Measurements from ENCODE around the gene RAET1L.
"Not testable (repeated sequence)": the region's sequence is repeated elsewhere in the genome, so short reads cannot be mapped to it uniquely, and the experiment has no call there.

Gene RAET1L

GRCh38 chr6:150044621-150045145 lies 19.4 kb upstream of the RAET1L start:
- no peak for DNase-seq (ENCODE audit: low spot score)

GRCh38 chr6:150043501-150044412 lies 18.4 kb upstream of the RAET1L start:
- no peak for DNase-seq (ENCODE audit: low spot score)

DNA sequence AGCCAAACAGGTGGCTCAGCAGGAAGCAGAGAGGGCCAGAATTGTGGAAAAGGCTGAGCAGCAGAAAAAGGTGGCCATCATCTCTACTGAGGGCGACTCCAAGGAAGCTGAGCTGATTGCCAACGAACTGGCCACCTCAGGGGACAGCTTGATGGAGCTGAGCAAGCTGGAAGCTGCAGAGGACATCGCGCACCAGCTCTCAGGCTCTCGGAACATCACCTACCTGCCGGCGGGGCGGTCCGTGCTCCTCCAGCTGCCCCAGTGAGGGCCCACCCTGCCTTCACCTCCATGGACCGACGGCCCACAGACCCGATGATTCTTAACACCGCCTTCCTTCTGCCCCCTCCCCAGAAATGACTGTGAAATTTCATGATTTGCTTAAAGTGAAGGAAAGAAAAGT lies 17.8 kb upstream of the RAET1L start:
- no peak for DNase-seq (ENCODE audit: low spot score)

DNA sequence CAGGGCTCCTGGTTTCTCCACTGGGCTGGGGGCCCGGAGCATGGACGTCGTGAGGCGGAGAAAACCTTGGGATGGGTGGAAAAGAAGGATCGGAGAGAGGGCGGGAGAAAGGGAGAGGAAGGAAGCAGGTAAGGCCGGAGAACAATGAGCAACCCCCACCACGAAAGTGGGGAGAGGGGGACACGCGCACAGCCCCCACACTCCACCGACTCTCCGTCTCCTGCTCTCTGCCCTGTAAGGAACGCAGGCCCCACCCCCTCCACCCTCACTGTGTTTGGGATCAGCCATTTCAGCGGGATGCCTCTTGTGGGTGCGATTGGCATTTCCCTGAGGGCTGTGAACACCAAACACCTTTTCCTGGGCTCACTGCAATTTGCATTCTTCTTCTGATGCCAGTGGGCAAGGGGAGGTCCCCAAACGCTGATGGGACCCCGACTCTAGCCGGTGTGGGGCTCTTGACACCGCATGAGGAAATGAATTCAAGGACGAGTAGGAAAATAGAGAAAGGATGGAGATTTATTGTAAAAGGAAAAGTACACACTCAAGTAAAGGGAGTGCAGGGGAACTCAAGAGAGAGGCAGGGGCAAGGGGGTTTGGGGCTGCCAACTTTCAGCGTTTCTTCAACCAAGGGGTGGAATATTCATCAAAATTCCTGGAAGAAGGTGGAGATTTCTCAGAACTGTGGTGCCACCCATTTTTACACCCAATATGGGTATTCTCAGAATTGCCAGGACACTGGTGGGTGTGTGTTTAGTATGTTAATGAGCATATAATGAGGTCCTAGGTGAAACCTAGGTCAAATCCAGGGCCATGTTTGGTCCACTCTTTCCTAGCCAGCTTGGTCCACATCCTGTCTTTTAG lies 13.1 kb upstream of the RAET1L start:
- DNase-seq (ENCODE audit: low spot score): no peak

DNA sequence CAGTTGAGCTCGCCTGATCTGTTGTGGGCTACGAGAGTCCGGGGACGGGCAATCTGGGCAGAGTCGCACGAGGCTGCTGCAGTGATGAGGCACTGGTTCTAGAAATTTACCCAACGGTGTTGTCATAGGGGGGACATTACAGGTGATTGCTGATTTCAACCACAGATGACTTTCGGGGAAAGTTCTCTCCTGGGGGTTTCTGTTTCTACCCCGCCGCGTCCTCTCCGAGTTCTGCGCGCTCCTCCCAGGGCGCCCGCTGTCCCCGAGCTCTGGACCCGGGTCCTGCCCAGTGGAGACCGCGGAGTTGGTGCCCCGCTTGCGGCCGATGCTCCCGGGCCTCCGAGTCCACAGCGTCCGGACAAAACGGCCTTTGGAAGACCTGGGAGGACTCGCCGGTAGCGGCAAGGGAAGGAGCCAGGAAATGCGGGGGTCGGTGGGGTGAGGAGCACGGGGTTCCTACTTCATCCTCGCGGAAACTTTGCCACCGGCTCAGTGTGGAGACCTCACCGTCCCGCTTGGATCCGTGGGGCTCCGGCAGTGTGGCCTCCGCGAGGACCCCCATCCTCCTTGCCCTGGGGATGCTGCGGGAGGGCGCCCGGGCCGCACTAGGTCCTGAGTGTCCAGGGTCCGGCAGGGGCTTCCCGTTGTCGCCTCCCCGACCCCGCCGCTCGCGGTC lies 12.3 kb upstream of the RAET1L start:
- no peak for DNase-seq (ENCODE audit: low spot score)

GRCh38 chr6:150036081-150036480 lies 10.7 kb upstream of the RAET1L start:
- no peak for DNase-seq (ENCODE audit: low spot score)

DNA sequence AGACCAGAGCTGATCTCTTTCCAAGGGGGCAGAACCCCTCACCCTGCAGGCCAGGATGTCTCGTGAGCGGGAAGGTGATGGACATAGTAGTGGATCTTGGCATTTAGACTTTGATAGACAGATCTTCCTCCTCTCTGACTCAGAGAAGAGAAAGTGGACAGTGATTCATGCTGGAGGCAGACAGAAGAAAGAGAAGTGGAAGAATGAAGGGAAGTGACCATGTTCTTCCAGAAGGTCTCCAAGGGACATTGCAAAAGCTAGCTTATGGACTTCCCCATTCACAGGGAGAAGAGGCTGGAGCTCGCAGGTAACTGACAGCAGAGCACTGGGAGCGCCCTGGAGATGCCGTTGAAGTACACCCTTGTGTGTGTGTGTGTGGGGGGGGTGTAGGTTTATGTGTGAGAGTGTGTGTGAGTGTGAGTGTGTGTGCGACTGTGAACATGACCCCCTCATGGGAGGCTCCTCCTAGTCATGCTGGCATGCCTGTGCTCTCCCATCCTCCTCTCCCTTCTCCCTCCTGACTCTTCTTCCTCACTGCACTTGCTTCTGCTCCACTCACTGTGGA lies 8.0 kb upstream of the RAET1L start:
- no peak for DNase-seq (ENCODE audit: low spot score)

- DNase-seq (ENCODE audit: low spot score): no peak
These were observed 7.3 kb upstream of the RAET1L start for GRCh38 chr6:150032598-150032997.

- no peak for DNase-seq (ENCODE audit: low spot score)
These were observed 5.3 kb upstream of the RAET1L start for GRCh38 chr6:150030611-150031010.

DNA sequence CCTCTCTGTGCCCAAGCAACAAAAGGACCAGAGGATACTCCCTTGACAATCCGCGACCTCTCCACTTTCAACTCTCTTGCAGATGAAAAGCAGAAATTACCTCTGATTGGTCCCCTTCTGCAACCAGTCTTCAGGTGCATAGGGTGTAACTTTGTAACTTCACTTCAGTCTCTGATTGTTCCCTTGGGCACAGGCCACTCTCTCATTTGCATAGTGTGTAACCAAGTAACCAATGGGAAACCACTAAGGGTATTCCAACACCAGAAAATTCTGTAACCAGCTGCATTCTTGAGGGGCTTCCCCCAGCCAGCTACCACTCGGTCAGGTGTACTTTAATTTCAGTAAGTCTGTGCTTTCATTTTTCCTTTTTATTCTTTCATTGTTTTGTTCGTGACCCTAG lies 4.4 kb upstream of the RAET1L start:
- DNase-seq (ENCODE audit: low spot score): no peak

DNA sequence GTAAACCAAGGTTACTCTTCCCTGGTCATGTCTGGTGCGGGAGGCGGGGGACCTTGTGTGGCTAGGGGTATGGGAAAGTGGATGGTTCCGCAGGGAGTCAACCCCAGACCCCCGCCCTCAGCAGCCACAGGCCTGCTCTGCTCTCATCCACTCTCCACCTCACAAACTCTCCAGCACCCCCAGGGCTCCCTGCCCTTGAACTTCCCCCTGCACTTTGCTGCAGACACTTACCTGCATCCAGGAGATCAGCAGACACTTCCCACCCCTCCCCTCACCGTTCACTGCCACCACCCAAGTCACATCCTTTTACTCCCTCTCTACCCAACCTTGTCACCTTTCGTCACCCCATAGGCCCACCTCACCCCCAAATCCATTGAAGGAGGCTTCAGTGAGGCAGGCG lies 3.9 kb upstream of the RAET1L start:
- no peak for DNase-seq (ENCODE audit: low spot score)

DNA sequence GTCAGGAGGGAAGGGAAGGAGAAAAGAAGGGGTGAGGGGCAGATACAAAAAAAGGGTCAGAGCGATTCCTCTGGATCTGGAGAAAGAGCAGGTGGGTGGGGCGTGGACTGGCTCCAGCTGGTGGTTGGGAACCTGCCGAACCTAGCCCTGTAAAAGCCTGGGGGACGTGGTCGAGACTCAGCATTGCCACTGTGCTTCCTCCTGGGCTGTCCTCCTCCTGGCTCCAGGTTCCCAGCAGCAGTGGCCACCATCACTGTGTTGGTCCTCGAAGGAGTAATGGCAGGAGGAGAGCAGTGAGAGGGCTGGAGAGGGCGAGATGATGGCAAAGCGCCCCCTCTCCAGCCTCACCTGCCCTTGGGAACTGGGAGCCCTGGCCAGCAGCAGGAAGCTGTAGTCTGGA lies 3.5 kb upstream of the RAET1L start:
- no peak for DNase-seq (ENCODE audit: low spot score)

DNA sequence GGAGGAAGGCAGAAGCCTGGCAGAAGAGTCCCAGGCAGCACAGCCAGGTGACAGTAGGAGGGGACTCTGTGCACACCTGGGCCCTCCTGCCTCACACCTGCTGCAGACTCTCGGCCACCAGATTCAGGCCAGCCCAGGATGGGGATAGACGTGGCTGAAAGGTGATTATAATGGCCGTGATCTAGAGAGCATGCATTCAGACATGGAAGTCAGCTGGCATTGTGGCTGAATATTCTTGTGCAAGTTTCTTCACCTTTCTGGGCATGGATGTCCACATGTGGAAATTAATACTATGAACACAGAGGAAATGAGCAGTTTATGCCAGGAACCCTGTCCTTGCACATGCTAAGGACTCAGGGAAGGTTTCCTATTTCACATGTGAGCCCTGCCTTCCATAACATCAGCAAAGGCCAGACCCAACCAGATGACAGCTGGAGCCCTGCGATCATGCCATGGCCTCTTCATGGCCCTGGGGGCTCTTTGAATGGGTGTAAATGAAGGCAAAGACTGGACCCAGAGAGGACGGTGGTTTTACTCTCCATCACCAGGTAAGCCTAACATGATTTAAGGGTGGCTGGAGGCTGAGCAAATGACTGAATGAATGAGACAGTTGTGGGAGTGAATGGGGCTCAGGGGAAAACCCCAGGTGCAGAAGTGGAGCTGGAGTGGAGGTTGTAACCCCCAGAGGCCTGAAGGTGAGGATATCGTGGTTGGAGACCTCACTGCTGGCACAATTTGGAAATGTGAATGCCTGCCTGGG lies 2.7 kb upstream of the RAET1L start:
- DNase-seq (ENCODE audit: low spot score): no peak

- no peak for DNase-seq (ENCODE audit: low spot score)
These were observed 1.9 kb upstream of the RAET1L start for GRCh38 chr6:150026976-150027805.

DNA sequence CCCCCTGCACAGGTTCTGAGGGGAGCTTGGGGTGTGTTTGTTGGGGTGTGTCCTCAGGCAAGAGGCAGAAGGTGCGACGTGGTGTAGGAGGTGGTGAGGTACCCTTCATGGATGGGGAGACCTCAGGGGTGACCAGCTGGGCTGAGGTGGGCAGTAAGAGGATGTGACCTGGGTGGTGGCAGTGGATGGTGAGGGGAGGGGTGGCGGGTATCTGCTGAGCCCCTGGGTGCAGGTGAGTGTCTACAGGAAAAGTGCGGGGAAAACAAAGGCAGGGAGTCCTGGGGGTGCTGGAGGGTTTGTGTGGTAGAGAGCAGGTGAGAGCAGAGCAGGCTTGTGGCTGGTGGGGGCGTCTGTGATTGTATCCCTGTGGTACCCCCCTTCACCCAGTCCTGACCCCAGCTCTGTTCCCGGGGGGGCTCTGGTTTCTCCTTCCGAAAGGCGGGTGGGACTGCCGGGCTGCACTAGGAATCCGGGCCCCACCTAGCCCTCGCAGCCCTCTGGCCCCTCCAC lies 631 bp downstream of the RAET1L start:
- no peak for DNase-seq (ENCODE audit: low spot score)

DNA sequence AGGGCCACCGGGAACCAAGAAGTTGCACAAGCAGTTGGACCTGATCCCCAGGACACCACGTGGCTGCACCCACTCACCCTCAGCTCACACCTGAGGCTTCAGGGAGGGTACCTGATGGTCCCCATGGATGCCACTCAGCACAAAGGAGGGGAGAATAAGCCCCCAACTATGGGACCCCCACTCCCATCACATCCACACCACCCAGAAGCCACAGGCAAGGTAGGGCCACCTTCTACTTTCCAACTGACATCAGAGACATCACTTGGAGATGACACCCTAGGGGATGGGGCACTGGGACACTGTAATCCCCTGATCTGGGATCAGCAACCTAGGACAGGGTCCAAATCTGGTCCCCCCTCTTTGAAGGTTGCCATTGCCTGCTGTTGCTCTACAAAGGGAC lies 1.3 kb downstream of the RAET1L start:
- not testable (repeated sequence) for DNase-seq (ENCODE audit: low spot score)

GRCh38 chr6:150021870-150022269 lies 3.5 kb downstream of the RAET1L start:
- DNase-seq (ENCODE audit: low spot score): not testable (repeated sequence)

DNA sequence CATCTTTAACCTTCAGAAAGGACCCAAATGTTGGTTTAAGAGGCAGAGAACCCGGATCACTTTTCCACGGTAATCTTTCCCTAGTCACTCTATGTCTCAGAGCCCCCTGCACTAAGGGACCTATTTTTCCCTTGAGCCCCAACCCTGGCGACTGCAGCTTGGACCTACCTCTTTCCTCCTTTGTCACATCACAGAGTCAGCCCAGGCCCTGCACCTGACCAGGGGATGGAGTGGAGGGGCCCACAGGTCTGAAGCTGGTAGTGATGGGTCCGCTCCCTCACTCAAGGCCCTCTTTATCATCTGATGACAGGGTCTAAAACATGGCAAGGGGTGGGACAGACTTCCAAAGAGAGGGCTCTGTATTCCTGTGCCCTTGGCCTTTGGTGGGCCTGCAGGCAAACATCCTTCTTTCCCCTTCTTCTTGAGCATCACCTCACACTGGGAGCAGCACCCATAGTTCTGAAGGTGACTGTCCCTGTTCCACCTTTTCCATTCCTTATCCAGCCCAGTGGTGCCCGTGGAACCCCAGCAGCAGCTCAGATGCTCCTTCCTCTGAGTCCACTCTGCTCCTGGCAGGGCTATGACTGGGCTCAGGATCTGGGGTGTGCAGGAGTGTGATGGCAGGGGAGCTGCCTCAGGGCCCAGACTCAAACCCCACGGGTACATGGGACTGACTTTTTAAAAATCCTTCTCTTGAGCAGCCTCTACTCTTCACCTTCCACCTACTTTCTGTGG lies 6.3 kb downstream of the RAET1L start:
- DNase-seq (ENCODE audit: low spot score): no peak

GRCh38 chr6:150017186-150017521 lies 8.2 kb downstream of the RAET1L start:
- not testable (repeated sequence) for DNase-seq (ENCODE audit: low spot score)
